Mononuclear cell (primary cell): Measurements from ENCODE around the gene SEMA4D. TPM values are rescaled to one million over a fixed set of nuclear protein-coding genes. Genes with fewer than 3 reads are reported as not detected.

ENCODE experiments used
- H3K27me3 ChIP-seq: 2 replicates; pipeline ENCODE4 v1.6.0; 2011; ENCODE audit warnings: low read length, control low read depth; ENCODE audit not compliant: insufficient read depth
- H3K4me1 ChIP-seq: 2 replicates; pipeline ENCODE4 v1.5.1; 2011; ENCODE audit warnings: mild to moderate bottlenecking, low read length, control low read depth; ENCODE audit not compliant: insufficient read depth
- H3K4me3 ChIP-seq: 2 replicates; pipeline ENCODE4 v1.5.1; 2011; ENCODE audit warnings: mild to moderate bottlenecking, low read length, moderate library complexity
- H3K9me3 ChIP-seq: 2 replicates; pipeline ENCODE4 v1.5.1; 2011; ENCODE audit warnings: low read depth, mild to moderate bottlenecking, control low read depth, low read length
- total RNA-seq: library from RNA; depleted of rRNA; stranded (reverse); fragments of >200 nt; gene quantifications from one replicate; pipeline ENCODE4 v1.2.3, GENCODE V29; 2012

The SEMA4D gene
- total RNA-seq, 1 donor = 126 TPM

GRCh38 chr9:89436963-89437625, 60.8 kb downstream of the SEMA4D start:
- peaks cover 84% of the 10 kb centered on the region for H3K4me1 ChIP-seq
- H3K27me3 ChIP-seq = no peaks in the 10 kb centered on the region
- H3K9me3 ChIP-seq = no peaks in the 10 kb centered on the region
- H3K4me3 ChIP-seq = no peak overlapping the region

GRCh38 chr9:89436326-89436725, 61.6 kb downstream of the SEMA4D start:
- Histone ChIP-seq H3K4me3 (no peak overlapping the region), H3K9me3 (no peaks in the 10 kb centered on the region), H3K27me3 (no peaks in the 10 kb centered on the region), H3K4me1 (peaks cover 83% of the 10 kb centered on the region)

GRCh38 chr9:89435071-89435823, 62.7 kb downstream of the SEMA4D start:
- H3K4me1 ChIP-seq = peaks cover 82% of the 10 kb centered on the region
- no peaks in the 10 kb centered on the region for H3K9me3 ChIP-seq
- H3K4me3 ChIP-seq = no peak overlapping the region
- no peaks in the 10 kb centered on the region for H3K27me3 ChIP-seq

- Histone ChIP-seq H3K4me1 (peaks cover 82% of the 10 kb centered on the region), H3K4me3 (no peak overlapping the region), H3K27me3 (no peaks in the 10 kb centered on the region)
These were observed 63.3 kb downstream of the SEMA4D start for GRCh38 chr9:89434636-89435035.

GRCh38 chr9:89433826-89434225, 64.1 kb downstream of the SEMA4D start:
- H3K4me1 ChIP-seq = peaks cover 82% of the 10 kb centered on the region
- H3K4me3 ChIP-seq = no peak overlapping the region
- no peaks in the 10 kb centered on the region for H3K27me3 ChIP-seq
- no peaks in the 10 kb centered on the region for H3K9me3 ChIP-seq

More at GRCh38 chr9:89434636-89435035, 63.3 kb downstream of the SEMA4D start:
- H3K9me3 ChIP-seq = no peaks in the 10 kb centered on the region

GRCh38 chr9:89432986-89433530, 64.9 kb downstream of the SEMA4D start:
- Histone ChIP-seq H3K4me3 (no peak overlapping the region), H3K9me3 (no peaks in the 10 kb centered on the region), H3K4me1 (peaks cover 84% of the 10 kb centered on the region), H3K27me3 (no peaks in the 10 kb centered on the region)

GRCh38 chr9:89431930-89432725, 65.8 kb downstream of the SEMA4D start:
- no peak overlapping the region for H3K4me3 ChIP-seq
- peaks cover 84% of the 10 kb centered on the region for H3K4me1 ChIP-seq
- no peaks in the 10 kb centered on the region for H3K27me3 ChIP-seq
- H3K9me3 ChIP-seq = no peaks in the 10 kb centered on the region

GRCh38 chr9:89430995-89431394, 66.9 kb downstream of the SEMA4D start:
- no peaks in the 10 kb centered on the region for H3K9me3 ChIP-seq
- peaks cover 84% of the 10 kb centered on the region for H3K4me1 ChIP-seq
- H3K4me3 ChIP-seq = no peak overlapping the region
- no peaks in the 10 kb centered on the region for H3K27me3 ChIP-seq

GRCh38 chr9:89428901-89429890, 68.7 kb downstream of the SEMA4D start:
- Histone ChIP-seq H3K4me1 (peaks cover 85% of the 10 kb centered on the region), H3K27me3 (no peaks in the 10 kb centered on the region), H3K4me3 (no peak overlapping the region), H3K9me3 (no peaks in the 10 kb centered on the region)

- no peak overlapping the region for H3K4me3 ChIP-seq
- peaks cover 94% of the 10 kb centered on the region for H3K4me1 ChIP-seq
- no peaks in the 10 kb centered on the region for H3K27me3 ChIP-seq
- H3K9me3 ChIP-seq = no peaks in the 10 kb centered on the region
These were observed 69.6 kb downstream of the SEMA4D start for GRCh38 chr9:89428222-89428761.

GRCh38 chr9:89427621-89428221, 70.2 kb downstream of the SEMA4D start:
- no peak overlapping the region for H3K4me3 ChIP-seq
- no peaks in the 10 kb centered on the region for H3K27me3 ChIP-seq
- peaks cover 96% of the 10 kb centered on the region for H3K4me1 ChIP-seq
- H3K9me3 ChIP-seq = no peaks in the 10 kb centered on the region

- no peaks in the 10 kb centered on the region for H3K9me3 ChIP-seq
- peaks cover 97% of the 10 kb centered on the region for H3K4me1 ChIP-seq
- H3K27me3 ChIP-seq = no peaks in the 10 kb centered on the region
- no peak overlapping the region for H3K4me3 ChIP-seq
These were observed 71.4 kb downstream of the SEMA4D start for GRCh38 chr9:89426384-89426961.

- Histone ChIP-seq H3K4me3 (no peak overlapping the region), H3K9me3 (no peaks in the 10 kb centered on the region), H3K27me3 (no peaks in the 10 kb centered on the region), H3K4me1 (peaks cover 97% of the 10 kb centered on the region)
These were observed 72.0 kb downstream of the SEMA4D start for GRCh38 chr9:89425921-89426383.
